Measurements from ENCODE around the gene ILF3. TPM values are rescaled to one million over a fixed set of nuclear protein-coding genes. Genes with fewer than 3 reads are reported as not detected.
A peak's percentile ranks its signal among the peaks of the same experiment; 100 is the strongest.

Gene ILF3
- total RNA-seq, result 100 to 1,000 TPM; 298 to 579 TPM

GRCh38 chr19:10653732-10654609 lies at the start of gene ILF3:
Gene ILF3 (plus strand): TSS chr19:10654346. CDS start chr19:10670606, 16,260 bp downstream.
- no peaks in the 10 kb centered on the region for H3K9me3 Mint-ChIP-seq
- no peaks in the 10 kb centered on the region for H3K27me3 Mint-ChIP-seq
- peaks cover 23 to 32% of the 10 kb centered on the region in 2 donors for H3K4me1 Mint-ChIP-seq (ENCODE audit: low read depth in 2 of 2)
- ATAC-seq, result peak; percentile 92
- H3K4me3 Mint-ChIP-seq, result peak within 1 kb of the TSS; percentile 93
- peaks cover 17% of the 10 kb centered on the region for H3K36me3 Mint-ChIP-seq
- peak within 1 kb of the TSS; percentile 92 to 98 for H3K27ac Mint-ChIP-seq
- peak; percentile 100 for DNase-seq (ENCODE audit: low spot score)

GRCh38 chr19:10604460-10604980 lies 49.6 kb upstream of the ILF3 start:
- Mint-ChIP-seq H3K27me3 (no peaks in the 10 kb centered on the region), H3K4me3 (peak overlapping the region; percentile 97), H3K4me1 (ENCODE audit: low read depth in 2 of 2) (peaks cover 18 to 22% of the 10 kb centered on the region in 2 donors)

GRCh38 chr19:10611907-10612306 lies 42.2 kb upstream of the ILF3 start:
- H3K36me3 Mint-ChIP-seq, result no peaks in the 10 kb centered on the region
- no peaks in the 10 kb centered on the region for H3K9me3 Mint-ChIP-seq
- DNase-seq (ENCODE audit: low spot score) (no peak), ATAC-seq (no peak)
- H3K4me3 Mint-ChIP-seq, result no peak overlapping the region
- H3K4me1 Mint-ChIP-seq (ENCODE audit: low read depth in 2 of 2), result peaks cover 7 to 25% of the 10 kb centered on the region in 2 donors
- no peaks in the 10 kb centered on the region for H3K27me3 Mint-ChIP-seq
- peak overlapping the region in 1 of 2 donors; percentile 78 for H3K27ac Mint-ChIP-seq

More at GRCh38 chr19:10604460-10604980, 49.6 kb upstream of the ILF3 start:
- ATAC-seq (no peak), DNase-seq (ENCODE audit: low spot score) (no peak)
- peak overlapping the region; percentile 96 for H3K27ac Mint-ChIP-seq
- no peaks in the 10 kb centered on the region for H3K36me3 Mint-ChIP-seq
- H3K9me3 Mint-ChIP-seq, result no peaks in the 10 kb centered on the region

GRCh38 chr19:10612499-10613119 lies 41.5 kb upstream of the ILF3 start:
- no peaks in the 10 kb centered on the region for H3K9me3 Mint-ChIP-seq
- DNase-seq (ENCODE audit: low spot score) (no peak), ATAC-seq (peak in 1 of 2 donors; percentile 62)
- H3K36me3 Mint-ChIP-seq, result no peaks in the 10 kb centered on the region
- no peaks in the 10 kb centered on the region for H3K27me3 Mint-ChIP-seq
- no peak overlapping the region for H3K4me3 Mint-ChIP-seq
- H3K27ac Mint-ChIP-seq, result peak overlapping the region in 1 of 2 donors; percentile 78
- peaks cover 10 to 26% of the 10 kb centered on the region in 2 donors for H3K4me1 Mint-ChIP-seq (ENCODE audit: low read depth in 2 of 2)

GRCh38 chr19:10615429-10616023 lies 38.6 kb upstream of the ILF3 start:
- no peaks in the 10 kb centered on the region for H3K36me3 Mint-ChIP-seq
- H3K4me1 Mint-ChIP-seq (ENCODE audit: low read depth in 2 of 2), result peaks cover 14 to 31% of the 10 kb centered on the region in 2 donors
- H3K27ac Mint-ChIP-seq, result peak overlapping the region; percentile 62 to 82
- peak overlapping the region; percentile 44 for H3K4me3 Mint-ChIP-seq
- DNase-seq (ENCODE audit: low spot score), result no peak
- no peaks in the 10 kb centered on the region for H3K9me3 Mint-ChIP-seq
- ATAC-seq, result no peak
- H3K27me3 Mint-ChIP-seq, result no peaks in the 10 kb centered on the region

- Mint-ChIP-seq H3K9me3 (no peaks in the 10 kb centered on the region), H3K36me3 (no peaks in the 10 kb centered on the region), H3K4me1 (ENCODE audit: low read depth in 2 of 2) (peaks cover 19 to 42% of the 10 kb centered on the region in 2 donors), H3K27me3 (no peaks in the 10 kb centered on the region), H3K4me3 (no peak overlapping the region), H3K27ac (peak overlapping the region; percentile 42 to 82)
- ATAC-seq (no peak), DNase-seq (ENCODE audit: low spot score) (no peak)
Measured at GRCh38 chr19:10617409-10618121, 36.6 kb upstream of the ILF3 start.

- Mint-ChIP-seq H3K4me1 (ENCODE audit: low read depth in 2 of 2) (peaks cover 15 to 34% of the 10 kb centered on the region in 2 donors), H3K36me3 (no peaks in the 10 kb centered on the region), H3K9me3 (no peaks in the 10 kb centered on the region), H3K27me3 (no peaks in the 10 kb centered on the region), H3K27ac (peak overlapping the region in 1 of 2 donors; percentile 42), H3K4me3 (no peak overlapping the region)
- no peak for ATAC-seq
- DNase-seq (ENCODE audit: low spot score), result no peak
Measured at GRCh38 chr19:10618846-10619245, 35.3 kb upstream of the ILF3 start.

- no peaks in the 10 kb centered on the region for H3K9me3 Mint-ChIP-seq
Measured at GRCh38 chr19:10620786-10621185, 33.4 kb upstream of the ILF3 start.

GRCh38 chr19:10621966-10622365 lies 32.2 kb upstream of the ILF3 start:
- peaks cover 22 to 32% of the 10 kb centered on the region in 2 donors for H3K4me1 Mint-ChIP-seq (ENCODE audit: low read depth in 2 of 2)
- no peaks in the 10 kb centered on the region for H3K36me3 Mint-ChIP-seq

More at GRCh38 chr19:10620786-10621185, 33.4 kb upstream of the ILF3 start:
- H3K27ac Mint-ChIP-seq, result peak overlapping the region; percentile 51 to 86
- no peaks in the 10 kb centered on the region for H3K27me3 Mint-ChIP-seq
- no peak overlapping the region for H3K4me3 Mint-ChIP-seq
- no peak for ATAC-seq
- peaks cover 22 to 36% of the 10 kb centered on the region in 2 donors for H3K4me1 Mint-ChIP-seq (ENCODE audit: low read depth in 2 of 2)
- DNase-seq (ENCODE audit: low spot score), result no peak
- H3K36me3 Mint-ChIP-seq, result no peaks in the 10 kb centered on the region

GRCh38 chr19:10624585-10624984 lies 29.6 kb upstream of the ILF3 start:
- DNase-seq (ENCODE audit: low spot score), result no peak
- H3K9me3 Mint-ChIP-seq, result no peaks in the 10 kb centered on the region
- peak overlapping the region; percentile 65 for H3K4me3 Mint-ChIP-seq

More at GRCh38 chr19:10621966-10622365, 32.2 kb upstream of the ILF3 start:
- peak overlapping the region; percentile 54 to 82 for H3K27ac Mint-ChIP-seq
- DNase-seq (ENCODE audit: low spot score) (no peak), ATAC-seq (no peak)
- no peaks in the 10 kb centered on the region for H3K9me3 Mint-ChIP-seq
- no peaks in the 10 kb centered on the region for H3K27me3 Mint-ChIP-seq
- no peak overlapping the region for H3K4me3 Mint-ChIP-seq

GRCh38 chr19:10625003-10625761 lies 29.0 kb upstream of the ILF3 start, which contains the start of gene SLC44A2:
Gene SLC44A2 (plus strand): TSS chr19:10625553. CDS start chr19:10625634, 81 bp downstream.
- DNase-seq (ENCODE audit: low spot score) (no peak), ATAC-seq (peak in 1 of 2 donors; percentile 47)
- Mint-ChIP-seq H3K27me3 (no peaks in the 10 kb centered on the region), H3K27ac (peak within 1 kb of the TSS; percentile 70 to 88), H3K9me3 (no peaks in the 10 kb centered on the region), H3K4me3 (peak within 1 kb of the TSS; percentile 65), H3K4me1 (ENCODE audit: low read depth in 2 of 2) (peaks cover 15 to 29% of the 10 kb centered on the region in 2 donors), H3K36me3 (no peaks in the 10 kb centered on the region)

More at GRCh38 chr19:10624585-10624984, 29.6 kb upstream of the ILF3 start:
- peak overlapping the region; percentile 70 to 88 for H3K27ac Mint-ChIP-seq
- ATAC-seq, result peak; percentile 50 to 64
- no peaks in the 10 kb centered on the region for H3K36me3 Mint-ChIP-seq
- no peaks in the 10 kb centered on the region for H3K27me3 Mint-ChIP-seq
- peaks cover 15 to 29% of the 10 kb centered on the region in 2 donors for H3K4me1 Mint-ChIP-seq (ENCODE audit: low read depth in 2 of 2)

GRCh38 chr19:10625762-10626138 lies 28.4 kb upstream of the ILF3 start:
- no peak for ATAC-seq
- Mint-ChIP-seq H3K4me1 (ENCODE audit: low read depth in 2 of 2) (peaks cover 15 to 26% of the 10 kb centered on the region in 2 donors), H3K27ac (peak overlapping the region in 1 of 2 donors; percentile 86), H3K9me3 (no peaks in the 10 kb centered on the region), H3K4me3 (no peak overlapping the region), H3K36me3 (no peaks in the 10 kb centered on the region), H3K27me3 (no peaks in the 10 kb centered on the region)
- DNase-seq (ENCODE audit: low spot score), result no peak
